Hematopoietic multipotent progenitor cell (in vitro differentiated cells): ENCODE data around the gene ADAMTSL1. TPM values are rescaled to one million over a fixed set of nuclear protein-coding genes. Genes with fewer than 3 reads are reported as not detected.

Source experiments
- DNase-seq, 3 donors: peaks; one replicate each; pipeline ENCODE4 v3.0.0-alpha.2; 2011 to 2015; ENCODE audit warnings: low read depth in 2 of 3, low spot score in 2 of 3
- total RNA-seq: library from RNA; depleted of rRNA; stranded (reverse); fragments of >200 nt; gene quantifications from one replicate; pipeline ENCODE4 v1.2.3, GENCODE V29; 2012

Gene ADAMTSL1
- total RNA-seq, 1 donor = under 0.01 TPM

GRCh38 chr9:18466101-18466500 is 7.9 kb upstream of the ADAMTSL1 start:
- DNase-seq = no peak

DNA sequence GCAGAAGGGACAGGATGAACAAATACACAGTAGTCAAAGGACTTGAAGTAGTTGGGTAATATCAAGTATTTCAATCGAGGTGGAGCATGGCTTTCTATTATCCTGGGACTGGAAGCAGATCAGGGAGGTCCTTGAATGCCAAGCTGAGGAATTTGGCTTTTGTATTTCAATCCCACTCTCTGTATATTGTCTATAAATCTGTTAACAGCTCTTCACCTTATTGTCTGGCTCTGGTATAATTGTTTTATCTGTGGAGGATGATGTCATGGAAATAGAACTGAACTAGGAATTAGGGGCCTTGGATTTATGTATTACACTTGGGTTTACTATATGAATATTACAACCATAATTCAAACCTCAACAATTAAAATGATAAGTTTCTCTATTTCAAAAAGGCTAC is 6.3 kb upstream of the ADAMTSL1 start:
- DNase-seq = no peak

- no peak for DNase-seq
Observed at GRCh38 chr9:18472435-18472834, 1.5 kb upstream of the ADAMTSL1 start.

DNA sequence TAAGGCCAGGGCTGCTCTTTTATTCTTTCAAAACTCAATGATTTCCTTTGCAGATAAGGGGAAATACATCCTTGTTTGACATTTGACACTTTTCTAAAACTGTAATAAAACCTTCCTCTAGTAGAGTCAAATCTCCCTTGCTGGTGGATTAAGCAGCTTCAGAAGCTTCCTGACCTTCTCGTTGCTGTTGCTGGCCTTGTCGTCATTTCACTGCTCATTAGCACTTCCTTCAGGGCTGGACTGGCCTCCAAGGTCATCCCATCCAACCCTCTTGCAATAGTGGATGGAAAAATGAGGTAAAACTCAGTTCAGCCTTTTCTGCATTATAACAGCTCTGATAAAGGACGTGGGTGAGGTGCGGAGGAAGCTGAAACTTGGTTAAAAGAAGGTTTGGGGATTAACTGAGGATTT is 1.1 kb upstream of the ADAMTSL1 start:
- DNase-seq = no peak

DNA sequence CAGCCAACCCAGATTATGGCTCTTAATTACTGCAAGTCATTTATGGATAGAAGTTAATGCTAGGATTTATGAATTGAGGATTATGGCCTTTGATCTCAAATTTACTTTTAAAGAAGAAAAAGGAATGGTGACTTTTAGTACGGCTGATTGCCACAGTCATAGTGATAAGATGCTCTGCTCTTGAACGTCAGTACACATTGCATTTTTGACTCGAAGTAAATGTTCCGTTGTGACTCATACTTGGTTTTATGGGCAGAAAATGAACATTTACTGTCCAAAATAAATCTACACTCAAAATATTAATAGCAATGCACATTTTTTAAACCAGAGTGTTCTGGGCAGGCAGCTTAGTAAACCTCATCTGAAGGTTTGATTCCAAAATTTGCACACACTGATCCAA is 830 bp downstream of the ADAMTSL1 start:
- DNase-seq = no peak

DNA sequence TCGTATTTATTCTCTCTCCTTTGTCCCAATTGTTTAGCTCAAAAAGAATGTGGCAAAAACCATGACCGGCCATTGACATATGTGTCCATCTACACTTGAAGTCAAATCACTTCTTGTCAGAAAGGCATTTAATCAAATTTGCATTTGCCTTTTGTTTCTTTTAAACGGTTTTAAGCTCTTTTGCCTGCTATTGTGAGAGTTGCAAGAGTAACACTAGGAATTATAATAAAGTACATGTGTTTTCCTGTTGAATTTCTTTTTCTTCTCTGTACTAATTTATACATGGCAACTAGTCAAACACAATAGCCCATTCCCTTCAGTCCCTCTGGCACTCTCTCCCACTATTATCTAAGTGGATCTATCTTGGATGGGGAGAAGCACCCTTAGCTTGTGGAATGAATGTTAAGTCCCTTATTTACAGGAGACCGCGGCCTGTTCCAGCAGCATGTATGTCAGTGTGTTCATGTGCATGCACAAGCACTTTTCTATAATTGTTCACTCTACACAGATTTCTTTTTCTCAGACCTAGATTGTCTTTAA is 3.2 kb downstream of the ADAMTSL1 start:
- DNase-seq = no peak

DNA sequence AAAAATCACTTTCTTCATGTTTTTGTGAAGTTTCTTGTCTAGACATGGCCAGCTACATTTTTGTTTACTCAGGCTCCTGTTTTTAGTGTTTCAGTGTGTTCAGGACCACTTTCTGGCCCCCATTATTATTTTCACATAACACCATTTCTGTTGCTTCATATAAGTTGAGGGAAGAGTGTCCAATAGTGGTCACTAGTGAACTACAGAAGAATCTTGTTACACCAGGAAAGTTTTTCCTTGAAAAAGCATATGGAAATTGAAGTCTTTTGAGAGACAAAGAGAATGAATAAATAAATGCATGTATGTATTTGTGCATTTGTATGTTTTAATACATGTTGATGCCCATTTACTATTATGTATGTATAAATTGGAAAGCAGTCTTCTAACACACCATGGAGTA is 3.8 kb downstream of the ADAMTSL1 start:
- no peak for DNase-seq

DNA sequence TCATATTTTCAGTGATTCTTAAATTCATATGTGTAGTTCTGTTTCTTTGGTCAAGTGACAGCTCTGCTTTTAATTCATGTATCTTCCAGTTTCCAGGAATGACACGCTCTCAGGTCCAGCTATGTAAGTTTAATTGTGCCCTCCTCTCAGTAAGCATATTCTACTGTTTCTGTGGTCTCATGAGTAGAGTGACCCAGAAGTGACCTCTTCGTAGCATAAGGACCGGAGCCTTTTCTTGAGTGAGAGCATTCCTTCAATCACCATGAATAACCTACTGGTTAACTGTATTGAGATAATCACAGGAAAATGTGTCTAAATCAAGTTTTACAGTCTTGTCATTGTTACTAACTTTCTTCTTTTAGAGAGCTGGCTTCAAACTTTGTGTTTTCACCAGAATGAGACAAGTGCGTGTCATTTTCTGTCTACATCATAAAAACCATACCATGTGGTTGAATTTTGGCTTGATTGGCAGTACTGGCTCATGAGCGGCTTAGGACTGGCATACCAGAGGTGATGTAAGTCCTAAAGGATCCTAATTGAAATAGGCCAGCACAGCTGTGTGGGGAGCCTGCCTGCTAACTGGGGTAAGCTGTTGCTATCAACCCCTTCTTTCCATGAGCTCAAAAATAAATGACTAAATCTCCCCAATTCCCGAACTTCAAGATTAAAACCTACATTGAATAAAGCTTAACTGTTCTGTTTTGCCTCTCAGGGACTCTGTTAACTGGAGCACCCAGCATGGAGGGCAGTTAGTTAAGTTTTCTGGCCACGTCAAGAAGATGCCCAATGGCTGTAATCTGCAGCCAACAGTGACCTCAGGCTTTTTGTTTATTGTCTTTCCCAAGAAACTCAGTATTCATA is 4.8 kb downstream of the ADAMTSL1 start:
- no peak for DNase-seq

DNA sequence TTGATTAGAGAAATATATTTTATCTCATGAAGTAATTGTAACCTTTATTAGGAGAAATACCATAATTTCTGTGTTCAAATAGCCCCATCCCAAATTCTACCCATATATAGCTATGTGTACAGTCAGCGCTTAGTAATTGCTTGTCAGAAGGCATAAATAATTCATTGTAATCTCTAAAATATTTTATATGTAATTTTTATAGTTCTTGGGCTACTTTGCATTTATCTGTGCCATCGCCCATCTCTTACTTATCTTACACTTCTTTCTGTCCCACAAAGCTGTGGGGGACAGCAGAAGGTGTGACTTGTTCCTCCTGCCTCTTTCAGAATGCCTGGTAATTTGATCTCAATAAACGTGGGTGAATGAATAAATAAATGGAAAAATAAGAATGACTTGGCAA is 5.5 kb downstream of the ADAMTSL1 start:
- DNase-seq = no peak

DNA sequence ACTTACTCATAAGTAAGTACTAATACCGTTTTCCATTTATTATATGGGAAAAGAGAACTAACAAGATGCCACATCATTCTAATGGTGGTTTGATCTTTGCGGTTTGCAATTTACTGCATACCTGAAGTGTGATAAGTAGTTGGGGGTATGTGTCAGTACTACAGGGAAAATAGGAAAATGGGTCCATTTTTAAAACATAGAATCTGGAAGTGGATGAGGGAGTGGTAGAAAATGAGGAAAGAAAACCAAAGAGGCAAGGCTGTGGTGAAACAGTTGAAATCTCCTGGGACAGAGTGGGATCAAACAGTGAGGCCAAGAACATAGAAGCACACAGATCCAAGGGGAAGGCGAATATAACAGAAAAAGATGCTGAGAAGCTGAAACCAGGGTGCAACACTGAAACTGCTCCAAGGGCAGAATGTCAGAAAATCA is 6.7 kb downstream of the ADAMTSL1 start:
- no peak for DNase-seq

DNA sequence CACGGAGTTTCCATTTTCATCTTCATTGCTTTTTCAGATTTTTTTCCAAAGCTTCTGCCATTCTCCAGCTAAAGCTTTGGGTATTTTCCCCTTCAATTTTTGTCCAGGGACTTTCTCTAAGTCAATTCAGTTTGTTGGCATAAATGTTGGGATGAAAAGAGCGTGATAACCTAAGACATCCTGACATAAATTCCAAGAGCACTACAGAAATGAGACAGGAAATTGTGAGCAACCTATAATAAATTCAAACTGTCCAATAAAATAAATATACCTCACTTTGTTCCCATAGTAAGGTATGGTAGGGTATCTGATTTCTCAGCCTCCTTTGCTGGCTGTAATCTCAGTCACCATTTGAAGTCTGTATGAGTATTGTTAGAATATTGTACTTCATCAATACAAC is 8.4 kb downstream of the ADAMTSL1 start:
- no peak for DNase-seq

- DNase-seq = no peak
Observed at GRCh38 chr9:18485714-18486113, 11.8 kb downstream of the ADAMTSL1 start.

DNA sequence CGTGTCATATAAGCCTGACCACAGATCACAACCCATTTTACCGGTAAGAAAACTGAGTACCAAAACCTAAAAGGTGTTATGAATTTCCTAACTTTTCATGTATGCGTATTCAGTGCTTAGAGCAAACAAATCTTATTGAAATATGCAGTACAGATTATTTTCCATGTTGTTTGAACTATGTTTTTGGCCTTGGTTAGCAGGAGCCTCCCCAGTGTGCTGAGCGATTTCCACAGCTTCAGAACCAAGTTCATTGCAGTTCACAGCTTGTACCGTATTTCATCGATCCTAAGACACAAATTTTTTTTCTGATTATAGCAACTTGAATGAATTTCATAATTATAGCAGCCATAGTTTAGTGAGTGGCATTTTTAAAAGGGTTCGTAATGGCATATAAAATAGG is 13.7 kb downstream of the ADAMTSL1 start:
- no peak for DNase-seq

DNA sequence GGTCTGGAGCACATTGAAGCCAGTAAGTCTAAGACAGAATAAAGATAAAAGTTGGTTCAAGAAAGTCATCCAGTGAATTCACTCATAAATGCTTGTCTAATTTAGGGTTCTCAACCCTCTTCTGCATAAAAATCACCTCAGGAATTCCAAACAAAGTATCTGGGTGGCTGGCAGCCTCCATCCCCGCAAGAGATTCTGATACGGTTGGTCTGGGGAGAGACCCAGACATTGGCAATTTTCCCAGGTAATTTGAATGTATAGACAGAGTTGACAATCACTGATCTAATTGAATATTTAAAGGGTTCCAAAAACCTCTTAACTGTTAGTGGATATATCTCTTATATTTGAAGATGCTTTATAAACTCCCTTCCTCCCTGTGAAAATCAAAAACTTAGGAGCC is 14.9 kb downstream of the ADAMTSL1 start:
- no peak for DNase-seq

GRCh38 chr9:18489861-18490260 is 15.9 kb downstream of the ADAMTSL1 start:
- no peak for DNase-seq

DNA sequence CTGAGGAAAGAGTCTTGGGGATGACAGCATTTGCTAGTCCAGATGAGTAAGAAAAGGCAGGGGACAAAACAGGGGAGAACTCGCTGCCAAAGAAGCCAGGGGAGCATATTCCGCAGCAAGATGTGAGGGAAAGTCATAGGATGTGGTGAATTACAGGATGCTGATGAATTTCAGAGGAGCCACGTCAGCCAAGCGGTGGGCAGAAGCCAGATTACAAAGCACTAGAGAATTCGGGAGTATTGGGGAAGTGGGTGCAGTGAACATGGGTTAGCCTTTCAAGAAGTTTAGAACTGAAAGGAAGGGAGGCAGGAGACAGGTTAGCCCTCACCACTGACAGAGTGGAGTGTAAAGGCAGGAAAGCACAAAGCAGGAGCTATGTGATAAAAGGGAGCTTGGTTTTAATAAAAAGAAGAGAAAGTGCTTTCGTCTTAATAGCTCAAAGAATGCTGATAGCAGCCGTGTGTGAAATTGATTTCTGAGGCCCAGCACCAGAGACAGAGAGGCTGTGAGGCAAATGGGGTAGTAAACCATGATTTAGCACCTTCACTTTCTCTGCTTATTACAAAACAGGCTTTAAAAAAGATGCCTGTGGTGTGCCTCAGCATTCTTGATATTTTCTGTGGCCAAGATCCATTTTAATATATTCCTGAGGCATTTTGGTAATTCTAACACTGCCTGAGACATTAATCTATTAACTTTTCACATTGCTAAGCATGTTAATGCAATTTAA is 16.9 kb downstream of the ADAMTSL1 start:
- DNase-seq = no peak

GRCh38 chr9:18492612-18493011 is 18.7 kb downstream of the ADAMTSL1 start:
- DNase-seq = no peak

DNA sequence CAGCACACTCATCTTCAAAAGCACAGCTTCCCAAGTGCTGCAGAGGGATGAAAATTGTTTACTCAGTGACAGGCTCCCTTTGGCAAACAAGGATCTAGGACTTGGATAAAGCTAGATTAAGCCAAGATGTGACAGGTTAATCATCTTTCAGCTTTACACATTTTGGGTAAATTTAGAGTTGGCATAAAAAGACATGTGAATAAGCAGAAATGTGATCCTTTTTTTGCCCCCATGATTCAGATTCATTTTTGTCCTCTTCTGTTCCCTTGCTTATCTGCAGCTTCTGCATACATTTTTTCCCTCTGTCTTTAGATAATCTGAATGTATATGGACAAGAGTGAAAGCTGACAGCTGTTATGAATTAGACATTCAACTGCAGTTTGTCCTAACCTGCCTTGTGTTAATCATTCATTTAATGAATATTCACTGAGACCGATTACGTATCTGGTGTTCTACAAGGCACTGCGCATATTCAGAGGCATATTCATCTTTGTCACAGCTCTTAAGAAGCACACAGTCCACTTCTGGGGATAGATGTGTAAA is 19.6 kb downstream of the ADAMTSL1 start:
- DNase-seq = no peak

DNA sequence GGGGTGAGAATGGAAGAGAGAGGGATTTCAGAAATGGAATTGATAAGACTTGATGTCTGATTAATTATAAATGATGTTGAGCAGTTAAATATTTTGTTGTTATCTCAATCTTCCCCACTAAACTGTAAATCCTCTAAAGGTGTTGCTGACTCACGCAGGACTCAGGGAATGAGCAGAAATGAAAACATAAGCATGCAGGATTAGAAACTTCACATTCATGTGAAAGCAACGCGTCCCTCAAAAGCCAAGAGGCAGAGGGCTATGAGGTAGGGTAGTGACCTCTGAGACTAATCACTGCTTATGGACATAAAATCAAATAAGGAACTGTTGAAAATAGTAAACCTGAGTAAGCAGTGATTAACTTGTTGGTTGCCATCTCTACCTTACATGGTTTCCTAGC is 21.1 kb downstream of the ADAMTSL1 start:
- no peak for DNase-seq

DNA sequence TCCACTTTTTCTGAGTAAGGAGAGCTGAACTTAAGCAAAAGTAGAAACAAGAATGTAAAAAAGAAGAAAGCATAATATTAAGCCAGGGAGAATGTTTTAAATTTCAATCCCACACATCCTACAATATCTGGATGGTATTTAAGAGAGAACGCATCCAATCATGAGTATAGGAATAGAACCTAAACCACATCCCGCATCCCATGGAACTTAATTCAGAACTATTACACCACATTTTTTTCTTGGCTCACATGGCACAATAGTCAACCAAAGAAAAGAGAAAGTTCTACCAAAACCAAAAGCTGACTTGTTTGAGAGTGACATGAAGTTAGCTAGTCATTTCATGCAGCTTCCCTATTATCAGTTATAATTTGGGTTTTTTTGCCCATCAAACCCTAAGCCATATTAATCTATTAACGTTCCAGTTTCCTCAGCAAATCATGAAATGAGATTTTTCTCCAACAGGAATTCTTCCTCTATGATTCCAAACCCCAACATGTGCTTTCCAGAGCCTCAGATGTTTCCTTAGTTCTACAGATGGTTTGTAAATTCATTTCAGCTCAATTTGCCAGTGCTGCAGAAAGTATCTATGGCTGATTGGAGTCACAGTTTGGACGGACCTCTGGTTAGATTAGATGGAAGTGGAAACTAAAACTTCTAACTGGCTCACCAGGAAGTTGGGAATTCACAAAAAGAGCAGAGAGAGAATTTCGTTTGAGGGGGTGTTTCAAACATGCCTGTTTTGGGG is 22.5 kb downstream of the ADAMTSL1 start:
- DNase-seq = no peak

DNA sequence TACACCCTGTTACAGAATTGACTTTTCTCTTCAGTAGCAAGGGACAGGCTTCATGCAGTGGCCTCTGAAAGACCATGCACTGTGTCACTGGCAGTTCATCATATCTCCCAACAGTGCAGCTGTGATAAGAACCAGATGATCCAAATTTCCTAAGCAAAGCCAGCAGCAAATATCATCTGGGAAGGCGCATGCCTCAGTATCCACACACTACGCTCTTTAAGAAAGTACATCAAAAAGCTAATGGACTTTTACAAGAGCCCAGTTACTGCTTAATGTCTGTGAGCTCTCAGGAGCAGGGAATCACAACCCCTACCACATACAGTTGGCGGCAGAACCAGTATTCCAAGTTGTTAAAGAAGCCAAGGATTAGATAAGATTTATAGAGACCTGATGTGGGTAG is 25.1 kb downstream of the ADAMTSL1 start:
- DNase-seq = no peak
